Adipocyte (in vitro differentiated cells): ENCODE measurements around the gene KLHL3.

Experiments
- DNase-seq: peaks from one replicate; pipeline ENCODE4 v3.0.0-alpha.2; 2015; ENCODE audit warnings: low read depth
- H3K27me3 ChIP-seq: replicated peaks from 2 replicates; pipeline ENCODE4 v1.7.0; 2013; ENCODE audit warnings: mild to moderate bottlenecking, low read length, moderate library complexity; ENCODE audit not compliant: control insufficient read depth, insufficient read depth
- H3K36me3 ChIP-seq: 2 replicates; pipeline ENCODE4 v1.7.0; 2013; ENCODE audit warnings: low read length, mild to moderate bottlenecking, moderate library complexity; ENCODE audit not compliant: control insufficient read depth, insufficient read depth, severe bottlenecking
- H3K4me1 ChIP-seq: 2 replicates; pipeline ENCODE4 v1.7.0; 2013; ENCODE audit warnings: mild to moderate bottlenecking, low read length, moderate library complexity; ENCODE audit not compliant: control insufficient read depth, insufficient read depth
- H3K4me3 ChIP-seq: 2 replicates; pipeline ENCODE4 v1.7.0; 2013; ENCODE audit warnings: mild to moderate bottlenecking, low read length, moderate library complexity
- H3K9ac ChIP-seq: 2 replicates; pipeline ENCODE4 v1.7.0; 2013; ENCODE audit warnings: mild to moderate bottlenecking, low read length, moderate library complexity
- H3K9me3 ChIP-seq: 2 replicates; pipeline ENCODE4 v1.7.0; 2013; ENCODE audit warnings: mild to moderate bottlenecking, low read length, moderate library complexity; ENCODE audit not compliant: control insufficient read depth

The KLHL3 gene

GRCh38 chr5:137739737-137740136 lies 3.8 kb upstream of the KLHL3 start:
- H3K9ac ChIP-seq, result no peak overlapping the region

GRCh38 chr5:137738947-137739346 lies 3.1 kb upstream of the KLHL3 start:
- no peak for DNase-seq
- Histone ChIP-seq H3K9me3 (peaks cover 4% of the 10 kb centered on the region), H3K27me3 (no peaks in the 10 kb centered on the region), H3K9ac (no peak overlapping the region), H3K36me3 (no peaks in the 10 kb centered on the region), H3K4me1 (peaks cover 29% of the 10 kb centered on the region), H3K4me3 (no peak overlapping the region)

More at GRCh38 chr5:137739737-137740136, 3.8 kb upstream of the KLHL3 start:
- Histone ChIP-seq H3K9me3 (peaks cover 4% of the 10 kb centered on the region), H3K4me1 (peaks cover 27% of the 10 kb centered on the region), H3K27me3 (no peaks in the 10 kb centered on the region), H3K36me3 (no peaks in the 10 kb centered on the region), H3K4me3 (no peak overlapping the region)
- no peak for DNase-seq

GRCh38 chr5:137737349-137738131 lies 1.7 kb upstream of the KLHL3 start:
- no peak for DNase-seq
- Histone ChIP-seq H3K9me3 (peaks cover 4% of the 10 kb centered on the region), H3K4me3 (no peak overlapping the region), H3K9ac (no peak overlapping the region), H3K27me3 (no peaks in the 10 kb centered on the region), H3K4me1 (peaks cover 29% of the 10 kb centered on the region), H3K36me3 (no peaks in the 10 kb centered on the region)

- peaks cover 4% of the 10 kb centered on the region for H3K9me3 ChIP-seq
- no peaks in the 10 kb centered on the region for H3K36me3 ChIP-seq
- H3K4me1 ChIP-seq, result peaks cover 31% of the 10 kb centered on the region
- H3K4me3 ChIP-seq, result no peak overlapping the region
- H3K27me3 ChIP-seq, result no peaks in the 10 kb centered on the region
- no peak overlapping the region for H3K9ac ChIP-seq
- no peak for DNase-seq
Observed at GRCh38 chr5:137736496-137736895, 607 bp upstream of the KLHL3 start.

GRCh38 chr5:137734962-137735554 lies 831 bp downstream of the KLHL3 start:
- Histone ChIP-seq H3K27me3 (no peaks in the 10 kb centered on the region), H3K9ac (peak overlapping the region; percentile 70), H3K4me1 (peaks cover 45% of the 10 kb centered on the region), H3K4me3 (peak overlapping the region; percentile 76), H3K36me3 (no peaks in the 10 kb centered on the region), H3K9me3 (peaks cover 4% of the 10 kb centered on the region)
- peak; percentile 55 for DNase-seq

- Histone ChIP-seq H3K36me3 (no peaks in the 10 kb centered on the region), H3K9me3 (peaks cover 4% of the 10 kb centered on the region), H3K4me3 (peak overlapping the region; percentile 76), H3K27me3 (no peaks in the 10 kb centered on the region), H3K4me1 (peaks cover 48% of the 10 kb centered on the region), H3K9ac (no peak overlapping the region)
- DNase-seq, result no peak
Observed at GRCh38 chr5:137734331-137734730, 1.6 kb downstream of the KLHL3 start.

- peaks cover 4% of the 10 kb centered on the region for H3K9me3 ChIP-seq
- no peak overlapping the region for H3K4me3 ChIP-seq
- no peak overlapping the region for H3K9ac ChIP-seq
- no peak for DNase-seq
- H3K4me1 ChIP-seq, result peaks cover 48% of the 10 kb centered on the region
- H3K27me3 ChIP-seq, result no peaks in the 10 kb centered on the region
- H3K36me3 ChIP-seq, result no peaks in the 10 kb centered on the region
Observed at GRCh38 chr5:137733922-137734321, 2.0 kb downstream of the KLHL3 start.

- H3K9ac ChIP-seq, result no peak overlapping the region
Observed at GRCh38 chr5:137733006-137733405, 2.9 kb downstream of the KLHL3 start.

GRCh38 chr5:137731176-137731575 lies 4.7 kb downstream of the KLHL3 start:
- H3K36me3 ChIP-seq, result no peaks in the 10 kb centered on the region
- no peaks in the 10 kb centered on the region for H3K27me3 ChIP-seq
- peak; percentile 66 for DNase-seq
- H3K9me3 ChIP-seq, result no peaks in the 10 kb centered on the region
- peaks cover 34% of the 10 kb centered on the region for H3K4me1 ChIP-seq
- H3K4me3 ChIP-seq, result no peak overlapping the region
- no peak overlapping the region for H3K9ac ChIP-seq

More at GRCh38 chr5:137733006-137733405, 2.9 kb downstream of the KLHL3 start:
- DNase-seq, result no peak
- peaks cover 48% of the 10 kb centered on the region for H3K4me1 ChIP-seq
- no peaks in the 10 kb centered on the region for H3K36me3 ChIP-seq
- H3K9me3 ChIP-seq, result peaks cover under 1% of the 10 kb centered on the region
- H3K27me3 ChIP-seq, result no peaks in the 10 kb centered on the region
- H3K4me3 ChIP-seq, result no peak overlapping the region

- H3K4me1 ChIP-seq, result peaks cover 26% of the 10 kb centered on the region
- no peaks in the 10 kb centered on the region for H3K27me3 ChIP-seq
- H3K4me3 ChIP-seq, result no peak overlapping the region
- H3K9me3 ChIP-seq, result no peaks in the 10 kb centered on the region
- H3K36me3 ChIP-seq, result no peaks in the 10 kb centered on the region
- peak; percentile 26 for DNase-seq
- no peak overlapping the region for H3K9ac ChIP-seq
Observed at GRCh38 chr5:137730336-137730735, 5.6 kb downstream of the KLHL3 start.

GRCh38 chr5:137728048-137728447 lies 7.8 kb downstream of the KLHL3 start:
- no peak overlapping the region for H3K9ac ChIP-seq
- H3K4me3 ChIP-seq, result no peak overlapping the region
- no peaks in the 10 kb centered on the region for H3K36me3 ChIP-seq
- no peaks in the 10 kb centered on the region for H3K9me3 ChIP-seq
- no peak for DNase-seq
- H3K27me3 ChIP-seq, result no peaks in the 10 kb centered on the region
- H3K4me1 ChIP-seq, result peaks cover 19% of the 10 kb centered on the region
